Measurements from ENCODE around the gene BRD2. TPM values are rescaled to one million over a fixed set of nuclear protein-coding genes. Genes with fewer than 3 reads are reported as not detected.

Gene BRD2
- 79.3 and 102 TPM in 2 replicates for total RNA-seq

GRCh38 chr6:32968093-32968866 is at the start of gene BRD2:
Gene BRD2, plus strand, starts transcription at chr6:32968594. Its CDS starts 4,305 bp downstream, at chr6:32972899.

GRCh38 chr6:32940656-32941213 is 27.7 kb upstream of the BRD2 start, which contains the start of gene HLA-DMB:
Gene HLA-DMB, minus strand, starts transcription at chr6:32941028. Its CDS starts 221 bp downstream, at chr6:32940807.

GRCh38 chr6:32952817-32953739 is 15.3 kb upstream of the BRD2 start, which contains the start of gene HLA-DMA:
Gene HLA-DMA, minus strand, starts transcription at chr6:32953097. Its CDS starts 61 bp downstream, at chr6:32953036.

DNA sequence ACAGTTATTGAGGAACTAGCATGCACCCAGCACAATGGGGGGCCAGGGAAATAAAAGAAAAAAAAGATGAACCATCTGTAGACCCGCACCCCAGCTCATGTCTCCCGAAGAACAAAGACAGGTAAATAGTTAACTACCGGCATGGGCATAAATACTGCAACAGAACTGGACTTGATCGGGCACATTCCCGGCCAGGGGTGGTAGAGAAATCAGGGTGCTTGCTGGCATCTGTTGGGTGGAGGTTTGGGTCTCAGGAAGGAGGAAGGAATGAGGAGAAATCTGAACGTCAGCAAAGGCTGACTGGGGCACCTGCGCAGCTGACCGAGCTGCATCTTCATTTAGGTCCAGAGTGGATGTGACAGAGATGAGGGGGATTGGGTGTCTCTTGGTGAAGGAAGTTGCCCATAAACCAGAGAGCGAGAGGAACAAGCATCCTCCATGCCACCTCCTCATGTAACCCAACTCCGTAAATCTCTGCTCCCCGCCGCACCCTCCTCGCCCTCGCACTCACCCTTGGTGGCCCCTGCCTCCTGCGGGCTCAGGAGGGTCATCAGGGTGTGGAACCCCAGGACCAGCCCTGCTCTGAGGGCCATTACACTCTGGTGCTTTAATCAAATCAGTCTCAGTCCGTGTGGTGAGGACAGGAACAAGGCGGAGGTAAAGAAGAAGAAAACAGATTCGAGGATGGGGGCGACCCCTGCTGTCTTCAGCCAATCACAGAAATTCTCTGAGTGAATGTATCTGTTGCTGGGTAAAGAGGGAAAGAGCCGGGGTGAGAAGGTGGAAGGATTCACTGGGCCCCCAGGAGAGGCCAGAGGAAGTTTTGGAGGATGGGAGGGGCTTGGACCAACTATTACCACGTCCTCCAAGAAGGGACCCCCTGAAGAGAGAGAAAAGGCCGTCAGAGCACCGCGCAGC is 40.8 kb downstream of the BRD2 start, which contains the start of gene HLA-DOA:
Gene HLA-DOA, minus strand, starts transcription at position 648 of the 918 bp plus-strand sequence.

Other genes starting within 250 kb of the BRD2 start
- gene HLA-DQA2, start 227.2 kb upstream of the BRD2 start, total RNA-seq: not detected in 2 replicates
- gene HLA-DQB2, start 205.1 kb upstream of the BRD2 start, total RNA-seq: not detected in 2 replicates
- gene HLA-DOB, start 151.6 kb upstream of the BRD2 start, total RNA-seq: 0.18 TPM in 1 of 2 replicates, not detected in the other
- 8.3 and 11.4 TPM in 2 replicates for gene TAP2, start 129.9 kb upstream of the BRD2 start, total RNA-seq
- gene PSMB8, start 124.5 kb upstream of the BRD2 start, total RNA-seq: 29.8 and 31.2 TPM in 2 replicates
- 54.9 and 66.3 TPM in 2 replicates for gene TAP1, start 114.9 kb upstream of the BRD2 start, total RNA-seq
- 11.6 and 12.9 TPM in 2 replicates for gene PSMB9, start 114.4 kb upstream of the BRD2 start, total RNA-seq
- gene HLA-DMB, start 27.6 kb upstream of the BRD2 start, total RNA-seq: not detected in 2 replicates
- gene HLA-DMA, start 15.5 kb upstream of the BRD2 start, total RNA-seq: 0.78 and 2.1 TPM in 2 replicates
- not detected in 2 replicates for gene HLA-DOA, start 41.0 kb downstream of the BRD2 start, total RNA-seq
- gene HLA-DPA1, start 105.1 kb downstream of the BRD2 start, total RNA-seq: 0.30 TPM in 1 of 2 replicates, not detected in the other
- 2.4 TPM in 1 of 2 replicates, not detected in the other for gene HLA-DPB1, start 107.4 kb downstream of the BRD2 start, total RNA-seq
- 0.30 and 0.37 TPM in 2 replicates for gene COL11A2, start 223.9 kb downstream of the BRD2 start, total RNA-seq
- 22.9 and 27.8 TPM in 2 replicates for gene RXRB, start 232.1 kb downstream of the BRD2 start, total RNA-seq
- 162 and 171 TPM in 2 replicates for gene SLC39A7, start 232.3 kb downstream of the BRD2 start, total RNA-seq
- gene HSD17B8, start 236.1 kb downstream of the BRD2 start, total RNA-seq: 1.8 and 4.5 TPM in 2 replicates
- gene RING1, start 239.9 kb downstream of the BRD2 start, total RNA-seq: 23.8 and 26.4 TPM in 2 replicates

Measured in smooth muscle cell of the umbilical artery (primary cell).